ENCODE results near the gene PDCL3. TPM values are rescaled to one million over a fixed set of nuclear protein-coding genes. Genes with fewer than 3 reads are reported as not detected.

The PDCL3 gene
- 10 to 100 TPM; 39.3 to 41.9 TPM for total RNA-seq

DNA sequence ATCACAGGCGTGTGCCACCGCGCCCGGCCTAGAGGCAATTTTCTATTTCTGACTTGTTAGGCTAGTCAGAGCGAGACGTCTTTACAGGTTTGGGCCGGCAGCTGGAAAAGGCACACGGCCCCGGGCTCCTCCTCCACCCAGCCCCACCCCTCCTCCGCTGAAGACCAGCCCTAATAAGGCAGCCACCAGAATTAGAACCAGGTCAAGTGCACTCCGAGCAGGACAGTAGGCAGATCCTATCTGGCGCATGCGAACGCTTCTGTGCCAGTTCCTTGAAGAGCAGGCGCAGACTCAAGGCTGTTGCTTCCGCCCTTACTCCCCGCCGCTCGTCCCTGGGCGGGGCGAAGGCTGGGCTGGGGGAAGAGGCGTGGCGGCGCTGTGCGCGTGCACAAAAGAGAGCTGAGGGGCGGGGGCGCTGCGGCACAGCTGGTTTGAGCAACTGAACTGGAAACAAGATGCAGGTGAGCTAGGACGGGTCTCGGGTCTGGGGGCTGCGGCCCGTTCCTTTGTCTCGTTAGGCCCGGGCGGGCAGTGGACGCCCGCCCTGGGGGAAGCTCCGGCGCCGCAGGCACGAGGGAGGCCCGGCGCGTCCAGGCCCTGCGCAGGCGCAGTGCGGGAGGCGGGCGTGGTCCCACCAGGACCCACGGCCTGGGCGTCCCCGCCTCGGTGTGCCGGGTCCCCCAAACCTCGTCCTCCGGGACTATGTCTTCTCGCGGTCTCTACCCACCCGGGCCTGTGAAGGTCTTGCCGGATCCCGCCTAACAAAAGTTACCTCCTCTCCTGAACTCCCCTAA lies at the start of gene PDCL3:
Gene PDCL3, plus strand, starts transcription at position 381 of the 794 bp plus-strand sequence. Its CDS starts 75 bp downstream, at position 456.
- H3K27ac Mint-ChIP-seq: peak within 1 kb of the TSS; percentile 97
- H3K4me3 Mint-ChIP-seq: peak within 1 kb of the TSS; percentile 85
- DNase-seq: peak; percentile 96
- H3K27me3 Mint-ChIP-seq: no peaks in the 10 kb centered on the region
- intact Hi-C loops (cut with DNase I, micrococcal nuclease): loop anchor here (1.0 to 5.0 kb wide), 15 partner anchors 17 to 1956 kb away; partner anchors contain the start of genes CHST10 (in 2 of the 2), RPL31 (in 2 of the 2), TXNDC9 (in 2 of the 2) and C2orf15 (in 1 of the 2)
- H3K36me3 Mint-ChIP-seq (ENCODE audit: low read depth): peaks cover 14% of the 10 kb centered on the region
- peaks cover 26% of the 10 kb centered on the region for H3K4me1 Mint-ChIP-seq
- ChIA-PET POLR2A (interaction anchor here (0.7 to 1.7 kb wide), 4 partner anchors 18 to 439 kb away, joined by 3 to 8 read pairs (median 6); partner anchors contain the start of gene RPL31), CTCF (interaction anchor here (0.6 to 1.2 kb wide), 5 partner anchors 18 to 642 kb away, joined by 3 to 4 read pairs (median 3); no protein-coding TSS in a partner anchor)
- H3K9me3 Mint-ChIP-seq (ENCODE audit: low read depth): no peaks in the 10 kb centered on the region
- peak; percentile 96 for ATAC-seq

DNA sequence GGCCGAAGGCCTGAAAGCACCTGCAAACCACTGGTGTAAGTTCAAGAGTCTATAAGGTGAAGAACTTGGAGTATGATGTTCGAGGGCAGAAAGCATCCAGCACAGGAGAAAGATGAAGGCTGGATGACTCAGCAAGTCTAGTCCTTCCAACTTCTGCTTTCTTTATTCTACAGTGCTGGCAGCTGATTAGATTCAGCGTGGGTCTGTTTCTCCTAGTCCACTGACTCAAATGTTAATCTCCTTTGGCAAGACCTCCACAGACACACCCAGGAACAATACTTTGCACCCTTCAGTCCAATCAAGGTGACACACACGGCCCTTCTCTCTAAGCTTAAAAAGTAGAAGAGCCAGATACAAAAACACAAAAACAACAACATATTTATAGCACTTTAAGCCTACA lies 49.1 kb upstream of the PDCL3 start:
- H3K27me3 Mint-ChIP-seq: no peaks in the 10 kb centered on the region
- DNase-seq: no peak
- no peak for ATAC-seq
- POLR2A ChIA-PET: no interaction called here
- H3K4me1 Mint-ChIP-seq: no peaks in the 10 kb centered on the region
- no peaks in the 10 kb centered on the region for H3K9me3 Mint-ChIP-seq (ENCODE audit: low read depth)
- no peak overlapping the region for H3K4me3 Mint-ChIP-seq
- H3K36me3 Mint-ChIP-seq (ENCODE audit: low read depth): no peaks in the 10 kb centered on the region
- CTCF ChIA-PET: no interaction called here
- intact Hi-C loops (cut with DNase I, micrococcal nuclease): no loop called here
- H3K27ac Mint-ChIP-seq: no peak overlapping the region

DNA sequence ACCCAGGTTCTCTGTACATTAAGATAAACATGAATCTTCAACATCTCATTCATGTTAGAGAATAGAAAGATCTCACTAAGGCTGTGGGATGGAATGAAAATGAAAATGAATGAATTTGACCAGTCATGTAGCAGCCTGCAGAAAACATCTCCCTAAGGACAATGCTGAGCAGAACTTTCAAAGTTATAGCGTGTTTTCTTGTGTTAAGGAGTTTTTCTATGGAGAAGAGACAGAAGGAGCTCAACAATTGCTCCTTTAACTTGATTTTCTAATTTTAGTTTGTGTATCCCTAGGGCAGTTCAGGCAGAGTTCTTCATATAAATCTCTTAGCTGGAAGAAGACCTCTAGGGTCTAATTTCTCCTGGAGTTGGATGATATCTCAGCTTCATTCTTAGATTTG lies 45.2 kb upstream of the PDCL3 start:
- POLR2A ChIA-PET: no interaction called here

DNA sequence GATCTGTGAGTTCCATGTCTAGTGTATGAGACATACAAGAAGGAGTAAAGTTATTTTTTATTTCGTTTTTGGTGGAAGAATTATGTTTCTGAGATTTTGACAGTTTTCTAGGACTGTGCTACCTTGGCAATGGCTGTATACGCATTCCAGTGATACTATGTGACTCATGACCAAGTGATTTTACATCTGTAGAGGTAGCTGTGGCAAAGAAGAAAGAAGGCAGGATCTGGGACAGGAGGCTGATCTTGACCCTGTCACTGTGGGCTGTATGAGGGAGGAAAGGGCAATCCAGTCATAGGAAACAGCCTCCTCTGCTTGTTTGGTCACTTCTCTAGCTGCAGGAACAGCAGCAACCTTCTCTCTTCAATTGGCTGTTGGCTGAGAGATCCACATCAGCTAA lies 44.0 kb upstream of the PDCL3 start:
- H3K27me3 Mint-ChIP-seq: no peaks in the 10 kb centered on the region
- POLR2A ChIA-PET: no interaction called here
- H3K4me1 Mint-ChIP-seq: no peaks in the 10 kb centered on the region
- DNase-seq (no peak), ATAC-seq (no peak)
- no peaks in the 10 kb centered on the region for H3K36me3 Mint-ChIP-seq (ENCODE audit: low read depth)
- H3K9me3 Mint-ChIP-seq (ENCODE audit: low read depth): no peaks in the 10 kb centered on the region
- no peak overlapping the region for H3K4me3 Mint-ChIP-seq
- CTCF ChIA-PET: no interaction called here
- intact Hi-C loops (cut with DNase I, micrococcal nuclease): no loop called here
- no peak overlapping the region for H3K27ac Mint-ChIP-seq

More for the DNA sequence above, 45.2 kb upstream of the PDCL3 start:
- CTCF ChIA-PET: interaction anchor here (1.6 kb wide), 1 partner anchor 93 kb away, joined by 4 read pairs; no protein-coding TSS in a partner anchor
- Mint-ChIP-seq H3K36me3 (ENCODE audit: low read depth) (no peaks in the 10 kb centered on the region), H3K9me3 (ENCODE audit: low read depth) (no peaks in the 10 kb centered on the region), H3K27me3 (no peaks in the 10 kb centered on the region), H3K4me1 (no peaks in the 10 kb centered on the region), H3K4me3 (no peak overlapping the region), H3K27ac (no peak overlapping the region)
- DNase-seq: no peak
- ATAC-seq: no peak
- intact Hi-C loops (cut with DNase I, micrococcal nuclease): no loop called here

DNA sequence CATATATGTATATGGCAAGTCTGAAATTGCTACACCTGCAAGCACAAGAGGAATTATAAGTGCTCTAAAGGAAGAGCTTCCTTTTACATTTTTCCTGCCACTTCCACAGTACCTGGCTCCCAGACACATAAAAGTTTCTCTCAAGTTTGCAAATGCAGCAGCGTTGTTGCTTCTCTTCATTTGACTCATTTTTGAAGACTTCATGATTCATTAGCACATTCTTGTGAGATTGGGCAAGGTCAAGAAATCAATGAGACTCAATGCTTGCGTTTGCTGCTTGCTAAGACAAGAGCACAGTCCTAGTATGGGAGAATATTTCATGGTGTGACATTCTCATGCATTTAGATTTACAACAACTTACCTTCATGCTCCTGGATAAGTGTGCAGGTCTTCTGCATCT lies 42.6 kb upstream of the PDCL3 start:
- DNase-seq (no peak), ATAC-seq (no peak)
- POLR2A ChIA-PET: no interaction called here
- Mint-ChIP-seq H3K4me3 (no peak overlapping the region), H3K27me3 (no peaks in the 10 kb centered on the region), H3K4me1 (no peaks in the 10 kb centered on the region), H3K27ac (no peak overlapping the region), H3K9me3 (ENCODE audit: low read depth) (no peaks in the 10 kb centered on the region), H3K36me3 (ENCODE audit: low read depth) (no peaks in the 10 kb centered on the region)
- CTCF ChIA-PET: no interaction called here
- intact Hi-C loops (cut with DNase I, micrococcal nuclease): no loop called here

DNA sequence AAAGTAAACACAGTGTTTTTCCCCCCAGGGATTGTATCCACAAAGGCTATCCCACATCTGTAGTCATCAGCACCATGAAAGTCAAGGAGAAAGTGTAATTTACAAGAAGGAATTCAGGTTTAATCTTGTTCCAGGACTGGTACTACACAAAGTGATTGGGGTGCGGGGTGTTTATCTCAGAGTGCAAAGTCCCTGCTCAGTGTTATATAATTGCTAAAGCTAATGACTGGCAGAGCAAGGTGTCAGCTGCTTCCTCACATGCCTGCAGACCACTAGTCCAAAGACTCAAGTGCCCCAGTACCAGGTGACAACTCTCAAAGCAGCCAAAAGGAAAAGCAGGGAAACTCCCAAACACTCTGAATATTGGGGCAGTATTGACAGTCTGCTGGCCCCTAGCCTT lies 40.4 kb upstream of the PDCL3 start:
- ChIA-PET POLR2A (no interaction called here), CTCF (no interaction called here)
- DNase-seq (no peak), ATAC-seq (no peak)
- Mint-ChIP-seq H3K27me3 (no peaks in the 10 kb centered on the region), H3K27ac (no peak overlapping the region), H3K4me1 (no peaks in the 10 kb centered on the region), H3K4me3 (no peak overlapping the region), H3K9me3 (ENCODE audit: low read depth) (no peaks in the 10 kb centered on the region), H3K36me3 (ENCODE audit: low read depth) (no peaks in the 10 kb centered on the region)
- intact Hi-C loops (cut with DNase I, micrococcal nuclease): no loop called here

DNA sequence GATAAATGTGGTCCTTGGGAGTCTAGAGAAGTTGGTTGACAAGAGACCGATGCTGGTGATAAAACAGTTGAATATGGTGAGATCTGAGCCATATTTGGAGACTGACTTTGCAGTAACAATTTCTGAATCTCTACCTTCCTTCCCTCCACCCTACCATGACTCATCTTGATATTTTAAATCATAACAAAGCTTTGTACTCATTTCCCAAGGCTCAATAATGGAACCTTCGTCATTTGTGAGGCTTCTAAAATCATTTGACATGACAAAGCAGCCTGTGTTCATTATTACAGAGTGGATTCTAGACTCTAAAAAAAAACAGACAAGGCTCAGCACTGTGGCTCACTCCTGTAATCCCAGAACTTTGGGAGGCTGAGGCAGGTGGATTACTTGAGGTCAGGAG lies 38.5 kb upstream of the PDCL3 start:
- no peak for DNase-seq
- intact Hi-C loops (cut with DNase I, micrococcal nuclease): no loop called here
- H3K4me1 Mint-ChIP-seq: no peaks in the 10 kb centered on the region
- no peaks in the 10 kb centered on the region for H3K27me3 Mint-ChIP-seq
- ATAC-seq: peak; percentile 39
- POLR2A ChIA-PET: no interaction called here
- CTCF ChIA-PET: no interaction called here
- H3K4me3 Mint-ChIP-seq: no peak overlapping the region
- H3K9me3 Mint-ChIP-seq (ENCODE audit: low read depth): no peaks in the 10 kb centered on the region
- no peak overlapping the region for H3K27ac Mint-ChIP-seq
- no peaks in the 10 kb centered on the region for H3K36me3 Mint-ChIP-seq (ENCODE audit: low read depth)

DNA sequence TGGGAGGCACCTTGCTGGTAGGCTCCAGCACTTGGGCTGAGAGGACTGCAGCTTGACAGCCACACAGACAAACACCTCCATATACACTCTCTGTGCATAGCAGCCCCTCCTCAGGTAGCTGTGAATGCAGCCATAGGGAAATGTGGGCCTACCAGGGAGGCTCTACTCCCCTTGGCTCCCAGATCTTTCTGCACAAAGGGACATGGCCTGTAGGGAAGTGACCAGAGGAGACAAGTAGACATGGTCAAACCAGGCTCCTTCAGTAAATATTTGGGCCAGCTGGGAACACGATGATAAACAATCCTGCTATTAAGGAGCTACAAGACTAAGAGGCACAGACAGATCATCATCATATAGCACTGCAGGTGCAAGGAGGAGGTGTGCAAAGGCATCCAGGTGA lies 35.9 kb upstream of the PDCL3 start:
- POLR2A ChIA-PET: no interaction called here
- Mint-ChIP-seq H3K36me3 (ENCODE audit: low read depth) (no peaks in the 10 kb centered on the region), H3K4me1 (no peaks in the 10 kb centered on the region), H3K27ac (no peak overlapping the region), H3K4me3 (no peak overlapping the region), H3K27me3 (peaks cover 2% of the 10 kb centered on the region), H3K9me3 (ENCODE audit: low read depth) (no peaks in the 10 kb centered on the region)
- intact Hi-C loops (cut with DNase I, micrococcal nuclease): no loop called here
- CTCF ChIA-PET: no interaction called here
- no peak for DNase-seq
- ATAC-seq: no peak

DNA sequence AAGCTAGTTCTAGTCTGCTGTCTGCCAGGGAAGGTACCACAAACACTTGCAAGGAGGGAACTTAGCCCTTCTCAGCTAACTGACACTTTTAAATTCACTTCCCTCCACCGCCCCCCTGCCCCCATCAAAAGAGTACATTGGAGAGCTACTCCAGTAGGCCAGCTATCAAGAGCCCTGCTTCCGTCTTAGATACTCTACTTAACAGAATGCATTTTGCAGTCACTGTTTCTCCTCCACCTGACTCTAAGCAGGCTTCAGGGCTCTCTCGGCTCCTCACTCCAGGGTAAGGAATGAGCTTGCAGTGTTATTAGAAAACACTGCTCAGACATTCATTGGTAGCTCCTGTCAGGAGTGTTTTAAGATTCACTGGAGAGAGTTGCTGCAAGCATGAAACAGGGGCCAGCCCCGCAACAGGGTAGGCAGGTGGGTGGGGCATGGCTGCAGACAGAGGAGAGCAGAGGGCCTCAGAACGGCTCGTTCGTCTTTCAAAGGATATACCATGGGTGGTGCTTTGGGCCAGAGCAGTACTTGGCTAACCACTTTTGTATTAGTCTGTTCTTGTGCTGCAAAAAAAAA lies 35.3 kb upstream of the PDCL3 start:
- Mint-ChIP-seq H3K9me3 (ENCODE audit: low read depth) (no peaks in the 10 kb centered on the region), H3K4me3 (no peak overlapping the region), H3K4me1 (no peaks in the 10 kb centered on the region), H3K27me3 (peaks cover 2% of the 10 kb centered on the region), H3K36me3 (ENCODE audit: low read depth) (no peaks in the 10 kb centered on the region), H3K27ac (no peak overlapping the region)
- DNase-seq: no peak
- intact Hi-C loops (cut with DNase I, micrococcal nuclease): no loop called here
- CTCF ChIA-PET: no interaction called here
- POLR2A ChIA-PET: no interaction called here
- ATAC-seq: no peak

DNA sequence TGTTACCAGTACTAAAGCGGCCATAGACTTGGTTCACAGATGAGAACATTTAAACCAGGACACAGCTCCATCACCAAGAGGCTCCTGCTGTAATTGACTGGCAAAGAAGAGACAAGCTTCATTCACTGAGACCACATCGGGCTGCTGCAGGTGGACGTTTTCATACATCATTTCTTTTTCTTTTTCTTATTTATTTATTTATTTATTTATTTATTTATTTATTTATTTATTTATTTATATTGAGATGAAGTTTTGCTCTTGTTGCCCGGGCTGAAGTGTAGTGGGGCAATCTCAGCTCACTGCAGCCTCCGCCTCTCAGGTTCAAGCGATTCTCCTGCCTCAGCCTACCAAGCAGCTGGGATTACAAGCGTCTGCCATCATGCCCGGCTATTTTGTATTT lies 33.6 kb upstream of the PDCL3 start:
- Mint-ChIP-seq H3K9me3 (ENCODE audit: low read depth) (no peaks in the 10 kb centered on the region), H3K4me3 (no peak overlapping the region), H3K27me3 (peaks cover 2% of the 10 kb centered on the region), H3K4me1 (no peaks in the 10 kb centered on the region), H3K27ac (no peak overlapping the region), H3K36me3 (ENCODE audit: low read depth) (no peaks in the 10 kb centered on the region)
- ATAC-seq (no peak), DNase-seq (no peak)
- ChIA-PET CTCF (interaction anchor here (1.0 to 1.1 kb wide), 2 partner anchors 21 to 146 kb away, joined by 3 to 5 read pairs; no protein-coding TSS in a partner anchor), POLR2A (no interaction called here)
- intact Hi-C loops (cut with DNase I, micrococcal nuclease): no loop called here

DNA sequence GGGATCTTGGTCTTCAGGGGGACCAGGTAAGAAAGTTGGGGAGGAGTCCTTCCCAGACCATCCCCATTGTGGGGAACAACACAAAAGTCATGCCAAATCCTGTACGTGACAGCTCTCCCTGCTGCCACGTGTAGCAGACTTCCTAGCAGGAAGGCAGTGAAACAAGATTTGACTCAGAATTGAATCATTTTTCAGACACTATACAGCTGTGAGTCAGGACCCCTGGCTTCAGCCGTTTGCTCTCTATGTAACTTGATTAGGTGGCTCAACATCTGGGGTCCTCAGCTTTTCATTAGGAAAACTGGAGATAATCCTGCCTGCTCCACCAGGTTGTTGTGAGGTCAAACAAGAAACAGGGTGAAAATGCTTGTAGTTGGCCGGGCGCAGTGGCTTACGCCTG lies 32.9 kb upstream of the PDCL3 start:
- H3K9me3 Mint-ChIP-seq (ENCODE audit: low read depth): no peaks in the 10 kb centered on the region
- no peak overlapping the region for H3K4me3 Mint-ChIP-seq
- no peak for ATAC-seq
- DNase-seq: no peak
- ChIA-PET POLR2A (no interaction called here), CTCF (interaction anchor here (1.0 kb wide), 1 partner anchor 21 kb away, joined by 3 read pairs; no protein-coding TSS in a partner anchor)
- H3K27me3 Mint-ChIP-seq: peaks cover 2% of the 10 kb centered on the region
- H3K36me3 Mint-ChIP-seq (ENCODE audit: low read depth): no peaks in the 10 kb centered on the region
- no peak overlapping the region for H3K27ac Mint-ChIP-seq
- H3K4me1 Mint-ChIP-seq: no peaks in the 10 kb centered on the region
- intact Hi-C loops (cut with DNase I, micrococcal nuclease): no loop called here

DNA sequence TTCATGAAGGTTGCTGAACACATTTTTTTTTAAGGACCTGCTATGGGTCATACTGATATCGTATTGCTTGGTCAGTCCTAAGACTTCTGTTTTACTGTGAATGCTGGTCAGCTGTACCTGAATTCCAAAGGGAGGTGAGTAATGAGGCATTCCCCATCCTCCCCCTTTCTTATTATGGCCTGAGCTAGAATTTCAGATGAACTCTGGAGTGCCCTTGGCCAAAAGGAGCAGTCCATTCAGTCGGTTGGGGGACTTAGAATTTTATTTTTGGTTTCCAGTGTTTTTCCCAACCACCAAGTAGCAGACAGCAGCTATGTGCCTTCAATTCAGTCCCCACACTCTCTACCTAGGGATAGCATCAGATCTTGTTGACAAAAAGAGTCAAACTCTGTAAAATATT lies 26.9 kb upstream of the PDCL3 start:
- intact Hi-C loops (cut with DNase I, micrococcal nuclease): no loop called here
- no peaks in the 10 kb centered on the region for H3K27me3 Mint-ChIP-seq
- DNase-seq (no peak), ATAC-seq (no peak)
- no peaks in the 10 kb centered on the region for H3K36me3 Mint-ChIP-seq (ENCODE audit: low read depth)
- H3K4me3 Mint-ChIP-seq: no peak overlapping the region
- ChIA-PET CTCF (no interaction called here), POLR2A (no interaction called here)
- H3K27ac Mint-ChIP-seq: no peak overlapping the region
- no peaks in the 10 kb centered on the region for H3K4me1 Mint-ChIP-seq
- H3K9me3 Mint-ChIP-seq (ENCODE audit: low read depth): no peaks in the 10 kb centered on the region

All from activated CD4-positive, alpha-beta T cell treated with anti-CD3 and anti-CD28 coated beads for 36 hours (primary cell).